HCT116 (cell line): ENCODE results near the gene TNFRSF8. TPM values are rescaled to one million over a fixed set of nuclear protein-coding genes. Genes with fewer than 3 reads are reported as not detected.

Experiments
- ATAC-seq: fragments of 200-7000 bp; cut with Tn5 transposase; 2 replicates; pipeline ENCODE4 v1.9.1; 2020; ENCODE audit warnings: mild to moderate bottlenecking, moderate library complexity
- BruUV-seq: library from RNA; stranded (reverse); fragments of 400-500 nt; replicated peaks from 2 replicates; lab custom pipeline; 2021; lab: Mats Ljungman, UMichigan
- CTCF ChIA-PET: fragments of 300-600 bp; sonication (Branson Sonifier 250); formaldehyde crosslinking; loops from one replicate; lab custom pipeline; 2021; ENCODE audit warnings: antibody characterized with exemption; lab: Charles Lee
- POLR2A ChIA-PET: fragments of 300-600, 350-600 bp; sonication (Branson Sonifier 250); formaldehyde crosslinking; loops from one replicate; lab custom pipeline; 2021; ENCODE audit warnings: antibody characterized with exemption; lab: Charles Lee
- RAD21 ChIA-PET, 2 experiments: fragments of 300-600 bp; sonication (Branson Sonifier 250); formaldehyde crosslinking; loops; one replicate each; lab custom pipeline; 2023; ENCODE audit warnings: low total read pairs in 2 of 2; ENCODE audit not compliant: uncharacterized antibody in 2 of 2, unreplicated experiment in 2 of 2, low non-redundant PET in 1 of 2; lab: Charles Lee
- DNase-seq: peaks from one replicate; pipeline ENCODE4 v3.0.0-alpha.2; 2010; ENCODE audit warnings: low read depth, low spot score
- H2AFZ ChIP-seq: fragments of 200-600 bp; shearing (Covaris generic), sonication (generic); 2 replicates; pipeline ENCODE4 v1.6.1; 2017; ENCODE audit warnings: low read depth, mixed run types, mixed read lengths, antibody characterized with exemption, low read length; ENCODE audit not compliant: poor library complexity, severe bottlenecking
- H3K27ac ChIP-seq: 2 replicates; pipeline ENCODE4 v1.5.1; 2012; ENCODE audit warnings: low read depth, low read length
- H3K27me3 ChIP-seq: fragments of 200-600 bp; sonication (generic); 2 replicates; pipeline ENCODE4 v1.6.1; 2016; ENCODE audit warnings: mixed run types, low read length, mixed read lengths; ENCODE audit not compliant: insufficient read depth
- H3K36me3 ChIP-seq, 2 experiments: fragments of 200-500 bp in 1 of 2; fragments of 200-600 bp in 1 of 2; sonication (Bioruptor generic) in 1 of 2; sonication (generic) in 1 of 2; 2 replicates each; pipeline versions ENCODE4 v1.5.1 to v1.6.1; 2014 to 2016; ENCODE audit warnings: low read length in 2 of 2, inconsistent platforms in 1 of 2, mixed read lengths in 1 of 2, mixed run types in 1 of 2; ENCODE audit not compliant: insufficient read depth in 2 of 2, control insufficient read depth in 1 of 2
- H3K4me1 ChIP-seq, 2 experiments: fragments of 200-600 bp in 1 of 2; sonication (generic) in 1 of 2; 2 replicates each; pipeline versions ENCODE4 v1.5.1 to v1.6.1; 2012 to 2017; ENCODE audit warnings: low read length in 2 of 2, inconsistent platforms in 1 of 2, mild to moderate bottlenecking in 1 of 2, mixed read lengths in 1 of 2, mixed run types in 1 of 2, moderate library complexity in 1 of 2; ENCODE audit not compliant: insufficient read depth in 2 of 2, control insufficient read depth in 1 of 2
- H3K4me2 ChIP-seq: fragments of 200-600 bp; sonication (generic); 2 replicates; pipeline ENCODE4 v1.6.1; 2017; ENCODE audit warnings: mixed run types, low read length, mixed read lengths
- H3K4me3 ChIP-seq, 2 experiments: fragments of 200-600 bp in 1 of 2; sonication (generic) in 1 of 2; replicated peaks in 1 of 2; 2 replicates each; pipeline ENCODE4 v1.5.1; 2011 to 2016; ENCODE audit warnings: low read length in 2 of 2, control low read depth in 1 of 2, low read depth in 1 of 2, mild to moderate bottlenecking in 1 of 2, mixed read lengths in 1 of 2, mixed run types in 1 of 2
- H3K79me2 ChIP-seq: fragments of 200-600 bp; sonication (generic); 2 replicates; pipeline ENCODE4 v1.6.1; 2017; ENCODE audit warnings: mild to moderate bottlenecking, mixed run types, low read length, moderate library complexity, mixed read lengths; ENCODE audit not compliant: insufficient read depth
- H3K9ac ChIP-seq: fragments of 200-600 bp; sonication (generic); 2 replicates; pipeline ENCODE4 v1.6.1; 2016; ENCODE audit warnings: low read length, mixed read lengths
- H3K9me2 ChIP-seq: fragments of 200-600 bp; sonication (generic), shearing (Covaris generic); 2 replicates; pipeline ENCODE4 v1.6.1; 2017; ENCODE audit warnings: mixed run types, mild to moderate bottlenecking, moderate library complexity; ENCODE audit not compliant: insufficient read depth
- H3K9me3 ChIP-seq, 2 experiments: fragments of 200-500 bp in 1 of 2; fragments of 200-600 bp in 1 of 2; sonication (Bioruptor generic) in 1 of 2; sonication (generic) in 1 of 2; 2 replicates each; pipeline ENCODE4 v1.6.1; 2014 to 2017; ENCODE audit warnings: low read length in 2 of 2, mixed read lengths in 2 of 2, inconsistent platforms in 1 of 2, low read depth in 1 of 2, mild to moderate bottlenecking in 1 of 2, mixed run types in 1 of 2, moderate library complexity in 1 of 2; ENCODE audit not compliant: control insufficient read depth in 1 of 2, insufficient read depth in 1 of 2
- H4K20me1 ChIP-seq: fragments of 200-600 bp; sonication (generic), shearing (Covaris generic); 2 replicates; pipeline ENCODE4 v1.6.1; 2017; ENCODE audit warnings: mixed run types, mild to moderate bottlenecking, moderate library complexity; ENCODE audit not compliant: insufficient read depth
- CEBPB ChIP-seq: IDR thresholded peaks from 2 replicates; pipeline ENCODE4 v1.6.1; 2012; ENCODE audit warnings: low read depth
- ELF1 ChIP-seq: IDR thresholded peaks from 2 replicates; pipeline ENCODE4 v1.6.1; 2012; ENCODE audit warnings: low read depth, borderline replicate concordance
- EZH2 ChIP-seq: fragments of 200-600 bp; sonication (generic); IDR thresholded peaks from 2 replicates; pipeline ENCODE4 v1.6.1; 2017; ENCODE audit warnings: antibody characterized with exemption, mixed run types
- EZH2phosphoT487 ChIP-seq: fragments of 200-600 bp; IDR thresholded peaks from 2 replicates; pipeline ENCODE4 v1.6.1; 2018; ENCODE audit warnings: antibody characterized with exemption, borderline replicate concordance
- JUND ChIP-seq: IDR thresholded peaks from 2 replicates; pipeline ENCODE4 v1.6.1; 2012
- POLR2A ChIP-seq: IDR thresholded peaks from 2 replicates; pipeline ENCODE4 v1.7.0; 2011; ENCODE audit warnings: borderline replicate concordance; ENCODE audit not compliant: insufficient read depth, insufficient read length; ENCODE audit errors: extremely low read depth
- POLR2AphosphoS5 ChIP-seq: IDR thresholded peaks from 2 replicates; pipeline ENCODE4 v1.6.1; 2011; ENCODE audit warnings: mild to moderate bottlenecking, low read depth, low read length, moderate library complexity
- RAD21 ChIP-seq: IDR thresholded peaks from 2 replicates; pipeline ENCODE4 v1.6.1; 2012; ENCODE audit warnings: low read depth, mild to moderate bottlenecking
- SP1 ChIP-seq: IDR thresholded peaks from 2 replicates; pipeline ENCODE4 v1.6.1; 2012; ENCODE audit warnings: low read depth
- SRF ChIP-seq: IDR thresholded peaks from 2 replicates; pipeline ENCODE4 v1.6.1; 2012; ENCODE audit warnings: low read depth
- ZFX ChIP-seq: fragments of 450-650 bp; IDR thresholded peaks from 2 replicates; pipeline ENCODE4 v1.6.1; 2017
- ZNF274 ChIP-seq: fragments of 200-500 bp; sonication (Bioruptor generic); IDR thresholded peaks from 2 replicates; pipeline ENCODE4 v1.6.1; 2014; ENCODE audit warnings: mild to moderate bottlenecking, low read depth, low read length, inconsistent platforms
- intact Hi-C: fragments of 100-400 bp; cut with micrococcal nuclease; formaldehyde crosslinking; loops from 2 replicates; pipeline ENCODE4 v1.10.0; 2022
- total RNA-seq: library from RNA; stranded (reverse); gene quantifications from one replicate; pipeline ENCODE4 v1.2.1, GENCODE V29; 2021; ENCODE audit not compliant: unreplicated experiment
- TF ChIP-seq, protein P1 (sequence below): IDR thresholded peaks from 2 replicates; pipeline ENCODE4 v1.6.1; 2011; ENCODE audit warnings: mild to moderate bottlenecking, low read length, moderate library complexity; ENCODE audit not compliant: insufficient replicate concordance; ENCODE audit errors: extremely low read depth
- TF ChIP-seq, protein P2 (sequence below): IDR thresholded peaks from 2 replicates; pipeline ENCODE4 v1.6.1; 2012; ENCODE audit warnings: low read depth
- TF ChIP-seq, protein P3 (sequence below), 3 experiments: fragments of 200-600 bp in 1 of 3; sonication (generic) in 1 of 3; IDR thresholded peaks in 2 of 3; conservative IDR thresholded peaks in 1 of 3; 2 replicates each; pipeline ENCODE4 v1.5.1; 2012 to 2017; ENCODE audit warnings: low read depth in 2 of 3, low read length in 2 of 3, antibody characterized with exemption in 1 of 3, borderline replicate concordance in 1 of 3, control low read depth in 1 of 3, mild to moderate bottlenecking in 1 of 3, mixed read lengths in 1 of 3, mixed run types in 1 of 3, moderate library complexity in 1 of 3; ENCODE audit not compliant: insufficient read depth in 1 of 3

TNFRSF8 gene
- total RNA-seq, 1 experiment from 2014 or later, result 0.17 TPM

DNA sequence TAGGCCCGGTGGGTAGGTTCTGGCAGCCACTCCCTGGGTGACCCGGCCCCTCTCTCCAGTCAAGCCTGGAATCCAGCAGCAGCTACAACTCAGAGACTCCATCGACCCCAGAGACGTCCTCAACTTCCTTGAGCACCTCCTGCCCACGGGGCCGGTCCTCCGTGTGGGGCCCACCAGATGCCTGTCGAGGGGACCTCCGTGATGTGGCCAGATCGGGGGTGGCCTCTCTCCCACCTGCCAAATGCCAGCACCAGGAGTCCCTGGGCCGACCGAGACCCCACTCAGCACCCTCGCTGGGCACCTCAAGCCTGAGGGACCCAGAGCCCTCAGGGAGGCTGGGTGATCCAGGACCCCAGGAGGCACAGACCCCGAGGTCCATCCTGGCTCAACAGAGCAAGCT lies 41.1 kb upstream of the TNFRSF8 start (continued):
- TF ChIP-seq, protein P1, sequence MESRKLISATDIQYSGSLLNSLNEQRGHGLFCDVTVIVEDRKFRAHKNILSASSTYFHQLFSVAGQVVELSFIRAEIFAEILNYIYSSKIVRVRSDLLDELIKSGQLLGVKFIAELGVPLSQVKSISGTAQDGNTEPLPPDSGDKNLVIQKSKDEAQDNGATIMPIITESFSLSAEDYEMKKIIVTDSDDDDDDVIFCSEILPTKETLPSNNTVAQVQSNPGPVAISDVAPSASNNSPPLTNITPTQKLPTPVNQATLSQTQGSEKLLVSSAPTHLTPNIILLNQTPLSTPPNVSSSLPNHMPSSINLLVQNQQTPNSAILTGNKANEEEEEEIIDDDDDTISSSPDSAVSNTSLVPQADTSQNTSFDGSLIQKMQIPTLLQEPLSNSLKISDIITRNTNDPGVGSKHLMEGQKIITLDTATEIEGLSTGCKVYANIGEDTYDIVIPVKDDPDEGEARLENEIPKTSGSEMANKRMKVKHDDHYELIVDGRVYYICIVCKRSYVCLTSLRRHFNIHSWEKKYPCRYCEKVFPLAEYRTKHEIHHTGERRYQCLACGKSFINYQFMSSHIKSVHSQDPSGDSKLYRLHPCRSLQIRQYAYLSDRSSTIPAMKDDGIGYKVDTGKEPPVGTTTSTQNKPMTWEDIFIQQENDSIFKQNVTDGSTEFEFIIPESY, result no peak
- TF ChIP-seq SP1 (no peak), ELF1 (no peak), ZNF274 (no peak), SRF (no peak), EZH2 (no peak), POLR2AphosphoS5 (no peak), ZFX (no peak), POLR2A (no peak)

DNA sequence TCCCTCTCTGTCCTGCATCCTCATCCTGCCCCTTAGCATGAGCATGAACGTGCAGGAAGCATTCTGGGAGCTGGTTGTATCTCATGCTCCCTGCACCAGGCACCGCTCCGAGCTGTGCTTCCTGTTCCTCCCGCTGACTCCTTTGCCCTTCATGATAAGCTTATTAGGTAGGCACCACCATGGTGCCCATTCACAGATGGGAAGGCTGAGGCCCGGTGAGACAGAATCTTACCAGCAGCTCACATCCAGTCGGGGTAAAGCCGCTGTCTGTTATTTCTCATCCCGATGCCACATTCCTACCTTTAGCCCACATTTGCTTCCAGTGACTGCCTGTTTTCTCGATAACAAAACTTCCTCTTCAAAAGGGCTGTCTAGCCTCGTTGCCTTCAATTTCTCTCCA lies 36.5 kb upstream of the TNFRSF8 start:
- no peak overlapping the region for H2AFZ ChIP-seq
- ChIA-PET POLR2A (interaction anchor here (1.0 to 1.5 kb wide), 3 partner anchors 12 to 118 kb away, joined by 3 to 4 read pairs (median 4); no protein-coding TSS in a partner anchor), RAD21 (no interaction called here), CTCF (interaction anchor here (1.3 kb wide), 1 partner anchor 8 kb away, joined by 4 read pairs; the partner anchor contains the start of gene MIIP)
- H3K36me3 ChIP-seq, result peaks cover 11 to 12% of the 10 kb centered on the region in 2 experiments
- no peak for ATAC-seq
- peaks cover 6% of the 10 kb centered on the region; the same call in 1 of the 2 replicates for H3K79me2 ChIP-seq
- no peak overlapping the region for H3K4me2 ChIP-seq
- H3K9me3 ChIP-seq, result no peaks in the 10 kb centered on the region
- no peak overlapping the region for H3K27ac ChIP-seq
- H3K4me1 ChIP-seq, result no peaks in the 10 kb centered on the region; a peak in 1 of 4 replicates
- intact Hi-C loops, result no loop called here
- DNase-seq, result no peak
- no peaks in the 10 kb centered on the region for H3K9me2 ChIP-seq
- H4K20me1 ChIP-seq, result no peaks in the 10 kb centered on the region
- TF ChIP-seq POLR2AphosphoS5 (no peak), RAD21 (no peak), CEBPB (no peak), JUND (no peak), EZH2phosphoT487 (no peak)
- TF ChIP-seq, protein P2, sequence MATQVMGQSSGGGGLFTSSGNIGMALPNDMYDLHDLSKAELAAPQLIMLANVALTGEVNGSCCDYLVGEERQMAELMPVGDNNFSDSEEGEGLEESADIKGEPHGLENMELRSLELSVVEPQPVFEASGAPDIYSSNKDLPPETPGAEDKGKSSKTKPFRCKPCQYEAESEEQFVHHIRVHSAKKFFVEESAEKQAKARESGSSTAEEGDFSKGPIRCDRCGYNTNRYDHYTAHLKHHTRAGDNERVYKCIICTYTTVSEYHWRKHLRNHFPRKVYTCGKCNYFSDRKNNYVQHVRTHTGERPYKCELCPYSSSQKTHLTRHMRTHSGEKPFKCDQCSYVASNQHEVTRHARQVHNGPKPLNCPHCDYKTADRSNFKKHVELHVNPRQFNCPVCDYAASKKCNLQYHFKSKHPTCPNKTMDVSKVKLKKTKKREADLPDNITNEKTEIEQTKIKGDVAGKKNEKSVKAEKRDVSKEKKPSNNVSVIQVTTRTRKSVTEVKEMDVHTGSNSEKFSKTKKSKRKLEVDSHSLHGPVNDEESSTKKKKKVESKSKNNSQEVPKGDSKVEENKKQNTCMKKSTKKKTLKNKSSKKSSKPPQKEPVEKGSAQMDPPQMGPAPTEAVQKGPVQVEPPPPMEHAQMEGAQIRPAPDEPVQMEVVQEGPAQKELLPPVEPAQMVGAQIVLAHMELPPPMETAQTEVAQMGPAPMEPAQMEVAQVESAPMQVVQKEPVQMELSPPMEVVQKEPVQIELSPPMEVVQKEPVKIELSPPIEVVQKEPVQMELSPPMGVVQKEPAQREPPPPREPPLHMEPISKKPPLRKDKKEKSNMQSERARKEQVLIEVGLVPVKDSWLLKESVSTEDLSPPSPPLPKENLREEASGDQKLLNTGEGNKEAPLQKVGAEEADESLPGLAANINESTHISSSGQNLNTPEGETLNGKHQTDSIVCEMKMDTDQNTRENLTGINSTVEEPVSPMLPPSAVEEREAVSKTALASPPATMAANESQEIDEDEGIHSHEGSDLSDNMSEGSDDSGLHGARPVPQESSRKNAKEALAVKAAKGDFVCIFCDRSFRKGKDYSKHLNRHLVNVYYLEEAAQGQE, result no peak
- TF ChIP-seq, protein P3, sequence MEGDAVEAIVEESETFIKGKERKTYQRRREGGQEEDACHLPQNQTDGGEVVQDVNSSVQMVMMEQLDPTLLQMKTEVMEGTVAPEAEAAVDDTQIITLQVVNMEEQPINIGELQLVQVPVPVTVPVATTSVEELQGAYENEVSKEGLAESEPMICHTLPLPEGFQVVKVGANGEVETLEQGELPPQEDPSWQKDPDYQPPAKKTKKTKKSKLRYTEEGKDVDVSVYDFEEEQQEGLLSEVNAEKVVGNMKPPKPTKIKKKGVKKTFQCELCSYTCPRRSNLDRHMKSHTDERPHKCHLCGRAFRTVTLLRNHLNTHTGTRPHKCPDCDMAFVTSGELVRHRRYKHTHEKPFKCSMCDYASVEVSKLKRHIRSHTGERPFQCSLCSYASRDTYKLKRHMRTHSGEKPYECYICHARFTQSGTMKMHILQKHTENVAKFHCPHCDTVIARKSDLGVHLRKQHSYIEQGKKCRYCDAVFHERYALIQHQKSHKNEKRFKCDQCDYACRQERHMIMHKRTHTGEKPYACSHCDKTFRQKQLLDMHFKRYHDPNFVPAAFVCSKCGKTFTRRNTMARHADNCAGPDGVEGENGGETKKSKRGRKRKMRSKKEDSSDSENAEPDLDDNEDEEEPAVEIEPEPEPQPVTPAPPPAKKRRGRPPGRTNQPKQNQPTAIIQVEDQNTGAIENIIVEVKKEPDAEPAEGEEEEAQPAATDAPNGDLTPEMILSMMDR (IDR thresholded peaks at IDR 0.05 in 2 of 3, conservative IDR thresholded peaks at IDR 0.05 in 1 of 3; ENCODE audit: borderline replicate concordance in 1 of 3, insufficient read depth in 1 of 3, low read depth in 2 of 3, low read length in 2 of 3), result no peak
- H3K9ac ChIP-seq, result no peak overlapping the region
- BruUV-seq, result no TSS peak
- no peaks in the 10 kb centered on the region for H3K27me3 ChIP-seq
- no peak overlapping the region for H3K4me3 ChIP-seq
